Urinary bladder (tissue), 4 donors: ENCODE results near the gene ZNF593OS. TPM values are rescaled to one million over a fixed set of nuclear protein-coding genes. Genes with fewer than 3 reads are reported as not detected.

Experiments
- DNase-seq: peaks from one replicate; pipeline ENCODE4 v3.0.0-alpha.2; 2015; ENCODE audit errors: extremely low spot score
- H3K27ac ChIP-seq: one replicate; pipeline ENCODE4 v1.5.1; 2013; ENCODE audit warnings: low read depth, mild to moderate bottlenecking, moderate library complexity
- H3K36me3 ChIP-seq: one replicate; pipeline ENCODE4 v1.6.1; 2013; ENCODE audit warnings: mild to moderate bottlenecking, moderate library complexity; ENCODE audit not compliant: insufficient read depth
- H3K4me1 ChIP-seq: one replicate; pipeline ENCODE4 v1.6.1; 2013; ENCODE audit warnings: mild to moderate bottlenecking, moderate library complexity; ENCODE audit not compliant: insufficient read depth
- H3K4me3 ChIP-seq: one replicate; pipeline ENCODE4 v1.5.1; 2013; ENCODE audit warnings: low read depth, low read length
- WGBS: extraction: QIAGEN DNeasy Blood & Tissue Kit; methylation state at CpG from one replicate; pipeline ENCODE4 v1.1.7; 2013; 5-methylcytosine and 5-hydroxymethylcytosine counted together
- polyA plus RNA-seq: library from polyadenylated mRNA; stranded (reverse); fragments of 200-250 nt; gene quantifications from one replicate; pipeline ENCODE4 v1.2.3, GENCODE V29; 2013
- total RNA-seq: library from RNA; depleted of rRNA; stranded (reverse); fragments of >200 nt; gene quantifications from one replicate; pipeline ENCODE4 v1.2.3, GENCODE V29; 2014
- donor health status: healthy with polysubstance abuse.
- donor health status: healthy.

The ZNF593OS gene
- total and polyA plus RNA-seq, 2 donors: 0.18 TPM; not detected in 1

GRCh38 chr1:26195805-26196204 is 24.2 kb upstream of the ZNF593OS start:
- no peak overlapping the region for H3K27ac ChIP-seq
- 68% methylated on average over 3 of the region's 3 CpGs for WGBS
- no peaks in the 10 kb centered on the region for H3K36me3 ChIP-seq

GRCh38 chr1:26191739-26192138 is 20.1 kb upstream of the ZNF593OS start:
- H3K4me1 ChIP-seq: no peaks in the 10 kb centered on the region
- no peak for DNase-seq
- H3K27ac ChIP-seq: no peak overlapping the region
- WGBS: 35% methylated on average over 3 of the region's 3 CpGs
- H3K4me3 ChIP-seq: no peak overlapping the region
- no peaks in the 10 kb centered on the region for H3K36me3 ChIP-seq

More at GRCh38 chr1:26195805-26196204, 24.2 kb upstream of the ZNF593OS start:
- Histone ChIP-seq H3K4me3 (no peak overlapping the region), H3K4me1 (no peaks in the 10 kb centered on the region)
- no peak for DNase-seq

GRCh38 chr1:26190373-26190987 is 18.8 kb upstream of the ZNF593OS start, which contains the start of gene CATSPER4:
Gene CATSPER4, plus strand, starts transcription at chr1:26190602. Its CDS starts 26 bp downstream, at chr1:26190628.
- Histone ChIP-seq H3K27ac (no peak within 1 kb of the TSS), H3K4me3 (no peak within 1 kb of the TSS), H3K4me1 (no peaks in the 10 kb centered on the region), H3K36me3 (no peaks in the 10 kb centered on the region)
- WGBS: 41% methylated on average over 16 of the region's 16 CpGs
- no peak for DNase-seq

GRCh38 chr1:26189751-26190275 is 18.2 kb upstream of the ZNF593OS start:
- DNase-seq: no peak
- H3K27ac ChIP-seq: no peak overlapping the region
- WGBS: 85% methylated on average over 7 of the region's 7 CpGs
- H3K4me3 ChIP-seq: no peak overlapping the region
- H3K36me3 ChIP-seq: no peaks in the 10 kb centered on the region
- H3K4me1 ChIP-seq: no peaks in the 10 kb centered on the region

- DNase-seq: no peak
- Histone ChIP-seq H3K4me3 (no peak overlapping the region), H3K27ac (no peak overlapping the region), H3K4me1 (no peaks in the 10 kb centered on the region), H3K36me3 (no peaks in the 10 kb centered on the region)
- 77% methylated on average over 6 of the region's 6 CpGs for WGBS
Observed at GRCh38 chr1:26189331-26189730, 17.7 kb upstream of the ZNF593OS start.

GRCh38 chr1:26188477-26188876 is 16.8 kb upstream of the ZNF593OS start:
- 94% methylated on average over 8 of the region's 8 CpGs for WGBS
- no peak for DNase-seq
- Histone ChIP-seq H3K36me3 (no peaks in the 10 kb centered on the region), H3K27ac (no peak overlapping the region), H3K4me3 (no peak overlapping the region), H3K4me1 (no peaks in the 10 kb centered on the region)

GRCh38 chr1:26187882-26188281 is 16.2 kb upstream of the ZNF593OS start:
- H3K4me3 ChIP-seq: no peak overlapping the region
- H3K4me1 ChIP-seq: no peaks in the 10 kb centered on the region
- no peak overlapping the region for H3K27ac ChIP-seq
- no peak for DNase-seq
- 97% methylated on average over 6 of the region's 6 CpGs for WGBS
- no peaks in the 10 kb centered on the region for H3K36me3 ChIP-seq

- no peak for DNase-seq
- WGBS: 95% methylated on average over 21 of the region's 21 CpGs
- no peaks in the 10 kb centered on the region for H3K36me3 ChIP-seq
- no peak overlapping the region for H3K4me3 ChIP-seq
- no peak overlapping the region for H3K27ac ChIP-seq
- H3K4me1 ChIP-seq: no peaks in the 10 kb centered on the region
Observed at GRCh38 chr1:26184883-26185282, 13.3 kb upstream of the ZNF593OS start.

- Histone ChIP-seq H3K36me3 (no peaks in the 10 kb centered on the region), H3K27ac (no peak overlapping the region), H3K4me1 (no peaks in the 10 kb centered on the region), H3K4me3 (no peak overlapping the region)
- 89% methylated on average over 7 of the region's 7 CpGs for WGBS
- DNase-seq: no peak
Observed at GRCh38 chr1:26184086-26184485, 12.5 kb upstream of the ZNF593OS start.

GRCh38 chr1:26182383-26182696 is 10.7 kb upstream of the ZNF593OS start:
- WGBS: 71% methylated on average over 7 of the region's 7 CpGs
- Histone ChIP-seq H3K4me3 (no peak overlapping the region), H3K36me3 (no peaks in the 10 kb centered on the region), H3K4me1 (no peaks in the 10 kb centered on the region), H3K27ac (no peak overlapping the region)
- DNase-seq: no peak

GRCh38 chr1:26181586-26182382 is 10.2 kb upstream of the ZNF593OS start:
- H3K27ac ChIP-seq: no peak overlapping the region
- 63% methylated on average over 9 of the region's 9 CpGs for WGBS
- no peak overlapping the region for H3K4me3 ChIP-seq
- H3K36me3 ChIP-seq: no peaks in the 10 kb centered on the region
- H3K4me1 ChIP-seq: no peaks in the 10 kb centered on the region
- DNase-seq: no peak

- Histone ChIP-seq H3K4me1 (no peaks in the 10 kb centered on the region), H3K36me3 (no peaks in the 10 kb centered on the region), H3K4me3 (no peak overlapping the region), H3K27ac (no peak overlapping the region)
- DNase-seq: no peak
- WGBS: 73% methylated on average over 4 of the region's 4 CpGs
Observed at GRCh38 chr1:26180010-26180506, 8.4 kb upstream of the ZNF593OS start.

GRCh38 chr1:26177182-26177684 is 5.6 kb upstream of the ZNF593OS start, which contains the start of gene CNKSR1:
Gene CNKSR1, plus strand, starts transcription at chr1:26177491. Its CDS starts 57 bp downstream, at chr1:26177548.
- peak; percentile 20 for DNase-seq
- Histone ChIP-seq H3K27ac (peak within 1 kb of the TSS; percentile 59), H3K36me3 (no peaks in the 10 kb centered on the region), H3K4me3 (no peak within 1 kb of the TSS), H3K4me1 (no peaks in the 10 kb centered on the region)
- WGBS: 36% methylated on average over 21 of the region's 21 CpGs

GRCh38 chr1:26175346-26175745 is 3.7 kb upstream of the ZNF593OS start:
- Histone ChIP-seq H3K27ac (no peak overlapping the region), H3K4me1 (no peaks in the 10 kb centered on the region), H3K36me3 (no peaks in the 10 kb centered on the region), H3K4me3 (no peak overlapping the region)
- DNase-seq: no peak
- WGBS: 91% methylated on average over 8 of the region's 8 CpGs
